Upper lobe of right lung (tissue), 1 donor: ENCODE results near the gene CARTPT. TPM values are rescaled to one million over a fixed set of nuclear protein-coding genes. Genes with fewer than 3 reads are reported as not detected.

Experiments
- ATAC-seq: fragments of 200-7000 bp; cut with Tn5 transposase; one replicate; pipeline ENCODE4 v1.9.1; 2020; ENCODE audit warnings: mild to moderate bottlenecking, moderate library complexity
- DNase-seq: peaks from one replicate; pipeline ENCODE4 v3.0.0-alpha.2; 2020
- H3K27ac ChIP-seq: fragments of 200-600 bp; one replicate; pipeline ENCODE4 v1.8.0; 2022
- H3K27me3 ChIP-seq: fragments of 200-600 bp; one replicate; pipeline ENCODE4 v1.8.0; 2022; ENCODE audit warnings: mild to moderate bottlenecking
- H3K36me3 ChIP-seq: fragments of 200-600 bp; one replicate; pipeline ENCODE4 v1.8.0; 2022
- H3K4me1 ChIP-seq: fragments of 200-600 bp; one replicate; pipeline ENCODE4 v1.8.0; 2022
- H3K4me3 ChIP-seq: fragments of 200-600 bp; one replicate; pipeline ENCODE4 v1.8.0; 2022; ENCODE audit warnings: mild to moderate bottlenecking
- H3K9me3 ChIP-seq: fragments of 200-600 bp; one replicate; pipeline ENCODE4 v1.8.0; 2022
- CTCF ChIP-seq: fragments of 200-600 bp; IDR thresholded peaks from one replicate; pipeline ENCODE4 v1.8.0; 2022; ENCODE audit warnings: antibody characterized with exemption
- intact Hi-C: fragments of 100-400 bp; cut with DNase I; formaldehyde crosslinking; loops from one replicate; pipeline ENCODE4 v1.11.0; 2022
- total RNA-seq: library from RNA; stranded (reverse); fragmentation: NEBNext Ultra II Directional; extraction: Animal tissue kit (Norgen Biotek cat#: 25700); gene quantifications from one replicate; pipeline ENCODE4 v1.2.1, GENCODE V29; 2021
- donor health status: DM: no; HTN: yes; CAD: no; lungs with severe emphysema.

CARTPT gene
- total RNA-seq, 1 donor from 2014 or later = not detected

- intact Hi-C loops = no loop called here
- Histone ChIP-seq H3K4me1 (no peaks in the 10 kb centered on the region), H3K4me3 (no peak overlapping the region), H3K27me3 (no peaks in the 10 kb centered on the region), H3K36me3 (no peaks in the 10 kb centered on the region), H3K9me3 (no peaks in the 10 kb centered on the region), H3K27ac (no peak overlapping the region)
- DNase-seq = no peak
- no peak for ATAC-seq
- no peak for TF ChIP-seq CTCF
Measured at GRCh38 chr5:71737931-71738539, 19.0 kb downstream of the CARTPT start.

GRCh38 chr5:71738662-71739361 is 19.7 kb downstream of the CARTPT start:
- H3K27me3 ChIP-seq = no peaks in the 10 kb centered on the region
- H3K27ac ChIP-seq = no peak overlapping the region
- ATAC-seq (no peak), DNase-seq (no peak)
- intact Hi-C loops = no loop called here
- no peak for TF ChIP-seq CTCF
- H3K9me3 ChIP-seq = no peaks in the 10 kb centered on the region
- H3K36me3 ChIP-seq = no peaks in the 10 kb centered on the region
- no peak overlapping the region for H3K4me3 ChIP-seq
- no peaks in the 10 kb centered on the region for H3K4me1 ChIP-seq

- Histone ChIP-seq H3K9me3 (no peaks in the 10 kb centered on the region), H3K36me3 (no peaks in the 10 kb centered on the region), H3K27me3 (no peaks in the 10 kb centered on the region), H3K4me3 (no peak overlapping the region), H3K27ac (no peak overlapping the region), H3K4me1 (no peaks in the 10 kb centered on the region)
- TF ChIP-seq CTCF = no peak
- ATAC-seq (no peak), DNase-seq (no peak)
- intact Hi-C loops = no loop called here
Measured at GRCh38 chr5:71740015-71740753, 21.1 kb downstream of the CARTPT start.

- Histone ChIP-seq H3K36me3 (no peaks in the 10 kb centered on the region), H3K4me1 (no peaks in the 10 kb centered on the region), H3K27me3 (no peaks in the 10 kb centered on the region), H3K9me3 (no peaks in the 10 kb centered on the region), H3K4me3 (no peak overlapping the region), H3K27ac (no peak overlapping the region)
- DNase-seq = no peak
- no peak for ATAC-seq
- intact Hi-C loops = no loop called here
- TF ChIP-seq CTCF = no peak
Measured at GRCh38 chr5:71743155-71743554, 24.1 kb downstream of the CARTPT start.

- H3K27me3 ChIP-seq = no peaks in the 10 kb centered on the region
- intact Hi-C loops = no loop called here
Measured at GRCh38 chr5:71744009-71744790, 25.1 kb downstream of the CARTPT start.

More at GRCh38 chr5:71744009-71744790, 25.1 kb downstream of the CARTPT start:
- no peaks in the 10 kb centered on the region for H3K9me3 ChIP-seq
- H3K4me1 ChIP-seq = no peaks in the 10 kb centered on the region
- no peak overlapping the region for H3K4me3 ChIP-seq
- H3K27ac ChIP-seq = no peak overlapping the region
- DNase-seq = no peak
- no peaks in the 10 kb centered on the region for H3K36me3 ChIP-seq
- ATAC-seq = no peak
- TF ChIP-seq CTCF = no peak
